IMR-90 (cell line): Measurements from ENCODE around the gene RHO.

Source experiments
- CTCF ChIP-seq: conservative IDR thresholded peaks from 2 replicates; pipeline ENCODE4 v1.5.1; 2012; ENCODE audit warnings: mild to moderate bottlenecking, low read depth, low read length, improper control_type of control experiment
- MXI1 ChIP-seq: IDR thresholded peaks from 2 replicates; pipeline ENCODE4 v1.6.1; 2012; ENCODE audit warnings: low read depth, mild to moderate bottlenecking, low read length, moderate library complexity, borderline replicate concordance
- POLR2A ChIP-seq: IDR thresholded peaks from 2 replicates; pipeline ENCODE4 v1.6.1; 2012; ENCODE audit warnings: mild to moderate bottlenecking, low read depth, low read length

DNA sequence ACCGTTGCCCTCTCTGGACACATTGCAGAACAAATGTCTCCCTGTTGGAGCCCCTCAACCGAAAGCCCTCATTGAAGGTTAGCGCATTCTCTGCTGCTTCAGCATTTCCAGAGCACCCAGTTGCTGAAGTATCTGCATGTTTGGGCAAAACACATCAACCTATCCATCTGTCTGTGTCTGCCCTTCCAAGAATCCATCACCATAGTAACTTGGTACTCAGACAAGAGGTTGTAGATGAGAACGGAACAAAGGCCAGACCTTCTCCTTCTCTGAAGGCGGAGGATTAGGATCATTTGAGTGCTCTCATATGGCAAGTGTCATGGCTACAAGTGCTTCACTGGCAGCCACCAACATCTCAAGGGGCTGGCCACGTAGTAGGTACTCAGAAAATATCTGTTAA is 23.1 kb upstream of the RHO start:
- TF ChIP-seq POLR2A (no peak), CTCF (no peak), MXI1 (no peak)
